DOHH2 (cell line): ENCODE data around the gene TMC7.
"Not testable (repeated sequence)": the region's sequence is repeated elsewhere in the genome, so short reads cannot be mapped to it uniquely, and the experiment has no call there.

Source experiments
- EZH2phosphoT487 ChIP-seq: fragments of 200-600 bp; sonication (generic); IDR thresholded peaks from 2 replicates; pipeline ENCODE4 v1.6.1; 2017; ENCODE audit warnings: borderline replicate concordance, mild to moderate bottlenecking, antibody characterized with exemption, low read length, moderate library complexity, mixed read lengths
- TF ChIP-seq, protein P1 (sequence below): fragments of 200-600 bp; sonication (generic); IDR thresholded peaks from one replicate; pipeline ENCODE4 v1.5.1; 2014; ENCODE audit warnings: antibody characterized with exemption, mild to moderate bottlenecking, low read depth, low read length; ENCODE audit not compliant: poor library complexity, severe bottlenecking

- TF ChIP-seq, protein P1, sequence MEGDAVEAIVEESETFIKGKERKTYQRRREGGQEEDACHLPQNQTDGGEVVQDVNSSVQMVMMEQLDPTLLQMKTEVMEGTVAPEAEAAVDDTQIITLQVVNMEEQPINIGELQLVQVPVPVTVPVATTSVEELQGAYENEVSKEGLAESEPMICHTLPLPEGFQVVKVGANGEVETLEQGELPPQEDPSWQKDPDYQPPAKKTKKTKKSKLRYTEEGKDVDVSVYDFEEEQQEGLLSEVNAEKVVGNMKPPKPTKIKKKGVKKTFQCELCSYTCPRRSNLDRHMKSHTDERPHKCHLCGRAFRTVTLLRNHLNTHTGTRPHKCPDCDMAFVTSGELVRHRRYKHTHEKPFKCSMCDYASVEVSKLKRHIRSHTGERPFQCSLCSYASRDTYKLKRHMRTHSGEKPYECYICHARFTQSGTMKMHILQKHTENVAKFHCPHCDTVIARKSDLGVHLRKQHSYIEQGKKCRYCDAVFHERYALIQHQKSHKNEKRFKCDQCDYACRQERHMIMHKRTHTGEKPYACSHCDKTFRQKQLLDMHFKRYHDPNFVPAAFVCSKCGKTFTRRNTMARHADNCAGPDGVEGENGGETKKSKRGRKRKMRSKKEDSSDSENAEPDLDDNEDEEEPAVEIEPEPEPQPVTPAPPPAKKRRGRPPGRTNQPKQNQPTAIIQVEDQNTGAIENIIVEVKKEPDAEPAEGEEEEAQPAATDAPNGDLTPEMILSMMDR: not testable (repeated sequence)
- not testable (repeated sequence) for TF ChIP-seq EZH2phosphoT487
Observed at GRCh38 chr16:18993531-18993930, 9.8 kb downstream of the TMC7 start.
